ENCODE results near the gene PIP5K1B. TPM values are rescaled to one million over a fixed set of nuclear protein-coding genes. Genes with fewer than 3 reads are reported as not detected.

Gene PIP5K1B
- total RNA-seq, 1 experiment from 2014 or later = 9.0 TPM

DNA sequence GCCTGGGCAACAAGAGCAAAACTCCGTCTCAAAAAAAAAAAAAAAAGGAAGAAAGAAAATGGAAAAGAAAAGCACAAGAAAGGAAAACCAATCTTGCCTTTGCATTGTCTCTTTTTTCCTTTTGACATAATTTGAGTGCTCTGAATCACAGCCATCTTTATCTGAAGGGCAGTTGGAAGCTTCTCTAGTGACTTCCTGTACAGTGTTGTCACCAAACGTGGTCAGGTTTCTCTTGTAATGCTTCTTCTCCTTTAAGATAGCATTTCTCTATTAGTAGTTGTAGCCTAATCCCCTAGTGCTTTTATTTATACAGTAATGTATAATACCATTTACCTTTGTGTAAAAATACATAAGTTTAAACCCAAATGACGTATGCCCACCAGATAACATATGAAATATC, 290.7 kb downstream of the PIP5K1B start:
- CTCF ChIA-PET = interaction anchor here (0.8 kb wide), 1 partner anchor 15 kb away, joined by 3 read pairs; no protein-coding TSS in a partner anchor
- Mint-ChIP-seq H3K27me3 (ENCODE audit: unreplicated experiment) (no peaks in the 10 kb centered on the region), H3K36me3 (ENCODE audit: insufficient read depth, unreplicated experiment) (no peaks in the 10 kb centered on the region), H3K27ac (ENCODE audit: unreplicated experiment) (no peak overlapping the region), H3K4me3 (ENCODE audit: low read depth, unreplicated experiment) (no peak overlapping the region), H3K9me3 (ENCODE audit: low read depth, unreplicated experiment) (no peaks in the 10 kb centered on the region), H3K4me1 (ENCODE audit: low read depth, unreplicated experiment) (no peaks in the 10 kb centered on the region)
- no TSS peak for BruUV-seq (replicated peaks)
- TF ChIP-seq, protein P1, sequence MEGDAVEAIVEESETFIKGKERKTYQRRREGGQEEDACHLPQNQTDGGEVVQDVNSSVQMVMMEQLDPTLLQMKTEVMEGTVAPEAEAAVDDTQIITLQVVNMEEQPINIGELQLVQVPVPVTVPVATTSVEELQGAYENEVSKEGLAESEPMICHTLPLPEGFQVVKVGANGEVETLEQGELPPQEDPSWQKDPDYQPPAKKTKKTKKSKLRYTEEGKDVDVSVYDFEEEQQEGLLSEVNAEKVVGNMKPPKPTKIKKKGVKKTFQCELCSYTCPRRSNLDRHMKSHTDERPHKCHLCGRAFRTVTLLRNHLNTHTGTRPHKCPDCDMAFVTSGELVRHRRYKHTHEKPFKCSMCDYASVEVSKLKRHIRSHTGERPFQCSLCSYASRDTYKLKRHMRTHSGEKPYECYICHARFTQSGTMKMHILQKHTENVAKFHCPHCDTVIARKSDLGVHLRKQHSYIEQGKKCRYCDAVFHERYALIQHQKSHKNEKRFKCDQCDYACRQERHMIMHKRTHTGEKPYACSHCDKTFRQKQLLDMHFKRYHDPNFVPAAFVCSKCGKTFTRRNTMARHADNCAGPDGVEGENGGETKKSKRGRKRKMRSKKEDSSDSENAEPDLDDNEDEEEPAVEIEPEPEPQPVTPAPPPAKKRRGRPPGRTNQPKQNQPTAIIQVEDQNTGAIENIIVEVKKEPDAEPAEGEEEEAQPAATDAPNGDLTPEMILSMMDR (IDR thresholded peaks at IDR 0.05; ENCODE audit: unreplicated experiment) = no peak
- intact Hi-C loops (cut with micrococcal nuclease; ENCODE audit: unreplicated experiment) = loop anchor here (10.0 kb wide), 1 partner anchor 311 kb away; no protein-coding TSS in a partner anchor
- no peak for DNase-seq

DNA sequence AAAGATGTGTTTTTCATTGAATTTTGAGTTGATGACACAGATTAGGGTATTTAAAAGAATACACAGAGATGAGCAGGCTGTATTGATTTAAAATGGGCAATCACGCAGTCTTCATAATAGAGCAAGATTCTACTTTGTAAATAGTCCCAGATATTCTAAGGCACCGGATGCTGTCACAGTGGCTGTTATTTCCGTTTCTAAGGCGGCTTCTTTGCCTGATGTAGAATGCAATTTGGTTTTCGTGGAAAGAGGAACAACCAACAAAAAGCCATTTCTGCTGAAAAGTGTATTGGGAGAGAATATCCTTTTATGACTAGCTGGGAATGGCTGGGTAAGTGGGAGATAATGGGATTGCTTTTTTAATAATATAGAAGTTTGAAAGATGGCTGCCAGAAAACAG, 291.4 kb downstream of the PIP5K1B start:
- Mint-ChIP-seq H3K27me3 (ENCODE audit: unreplicated experiment) (no peaks in the 10 kb centered on the region), H3K9me3 (ENCODE audit: low read depth, unreplicated experiment) (no peaks in the 10 kb centered on the region), H3K4me1 (ENCODE audit: low read depth, unreplicated experiment) (no peaks in the 10 kb centered on the region), H3K4me3 (ENCODE audit: low read depth, unreplicated experiment) (no peak overlapping the region), H3K36me3 (ENCODE audit: insufficient read depth, unreplicated experiment) (no peaks in the 10 kb centered on the region), H3K27ac (ENCODE audit: unreplicated experiment) (no peak overlapping the region)
- intact Hi-C loops (cut with micrococcal nuclease; ENCODE audit: unreplicated experiment) = loop anchor here (10.0 kb wide), 1 partner anchor 312 kb away; no protein-coding TSS in a partner anchor
- TF ChIP-seq, protein P1 (IDR thresholded peaks at IDR 0.05; ENCODE audit: unreplicated experiment) = no peak
- CTCF ChIA-PET = no interaction called here
- DNase-seq = no peak
- no TSS peak for BruUV-seq (replicated peaks)

DNA sequence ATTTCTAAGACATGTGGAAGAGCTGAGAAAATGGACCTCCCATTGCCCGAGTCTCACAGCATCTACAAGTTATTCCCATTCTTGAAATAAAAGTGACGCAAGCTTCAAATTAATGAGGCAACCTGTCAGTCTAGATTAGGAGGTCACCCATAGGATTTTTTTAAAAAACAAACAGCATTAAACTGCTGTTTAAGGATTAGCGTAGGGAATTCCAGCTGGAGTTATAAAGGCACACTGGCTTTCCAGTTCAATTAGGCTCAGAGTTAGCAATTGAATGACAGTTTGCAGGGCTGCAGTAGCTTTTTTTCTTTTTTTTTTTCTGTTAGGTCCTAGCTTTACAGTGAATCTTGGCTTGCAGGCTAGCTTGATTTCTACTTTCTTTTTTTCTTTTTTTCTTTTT, 292.6 kb downstream of the PIP5K1B start:
- H3K9me3 Mint-ChIP-seq (ENCODE audit: low read depth, unreplicated experiment) = no peaks in the 10 kb centered on the region
- no peak overlapping the region for H3K27ac Mint-ChIP-seq (ENCODE audit: unreplicated experiment)
- intact Hi-C loops (cut with micrococcal nuclease; ENCODE audit: unreplicated experiment) = loop anchor here (10.0 kb wide), 1 partner anchor 313 kb away; no protein-coding TSS in a partner anchor
- CTCF ChIA-PET = no interaction called here
- no TSS peak for BruUV-seq (replicated peaks)
- no peak overlapping the region for H3K4me3 Mint-ChIP-seq (ENCODE audit: low read depth, unreplicated experiment)
- no peak for DNase-seq
- TF ChIP-seq, protein P1 (IDR thresholded peaks at IDR 0.05; ENCODE audit: unreplicated experiment) = no peak
- no peaks in the 10 kb centered on the region for H3K4me1 Mint-ChIP-seq (ENCODE audit: low read depth, unreplicated experiment)
- no peaks in the 10 kb centered on the region for H3K36me3 Mint-ChIP-seq (ENCODE audit: insufficient read depth, unreplicated experiment)
- H3K27me3 Mint-ChIP-seq (ENCODE audit: unreplicated experiment) = no peaks in the 10 kb centered on the region

DNA sequence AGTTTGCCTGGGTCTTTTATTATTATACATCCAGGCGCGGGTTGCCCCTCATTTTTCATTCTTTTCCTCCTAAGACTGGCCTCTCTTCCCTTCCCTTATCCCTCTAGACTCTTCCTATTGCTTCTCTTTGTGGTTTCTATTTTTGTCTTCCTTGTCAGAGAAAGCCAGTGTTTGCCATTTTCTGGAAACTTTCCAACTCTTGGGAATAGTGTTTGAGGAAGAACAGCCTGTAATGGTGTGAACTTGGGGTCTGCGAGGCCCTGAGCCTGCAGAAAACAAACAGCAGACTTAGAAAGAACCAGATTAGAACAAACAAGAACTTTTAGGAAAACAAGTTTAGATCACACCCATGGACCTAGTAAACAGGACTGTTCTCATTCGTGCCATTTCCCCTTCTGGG, 293.3 kb downstream of the PIP5K1B start:
- no TSS peak for BruUV-seq (replicated peaks)
- intact Hi-C loops (cut with micrococcal nuclease; ENCODE audit: unreplicated experiment) = loop anchor here (10.0 kb wide), 1 partner anchor 314 kb away; no protein-coding TSS in a partner anchor
- Mint-ChIP-seq H3K4me1 (ENCODE audit: low read depth, unreplicated experiment) (no peaks in the 10 kb centered on the region), H3K9me3 (ENCODE audit: low read depth, unreplicated experiment) (no peaks in the 10 kb centered on the region), H3K27me3 (ENCODE audit: unreplicated experiment) (no peaks in the 10 kb centered on the region), H3K36me3 (ENCODE audit: insufficient read depth, unreplicated experiment) (no peaks in the 10 kb centered on the region), H3K4me3 (ENCODE audit: low read depth, unreplicated experiment) (no peak overlapping the region), H3K27ac (ENCODE audit: unreplicated experiment) (peak overlapping the region; percentile 12)
- TF ChIP-seq, protein P1 (IDR thresholded peaks at IDR 0.05; ENCODE audit: unreplicated experiment) = no peak
- DNase-seq = no peak
- CTCF ChIA-PET = no interaction called here

Measured in Calu3 (cell line).